Right hindlimb (tissue), 1 donor: ENCODE results near the gene OSTC.

Experiments used
- DNase-seq: peaks from one replicate; pipeline ENCODE4 v3.0.0-alpha.2; 2018

The OSTC gene

GRCh38 chr4:108717386-108717785 lies 67.0 kb downstream of the OSTC start:
- no peak for DNase-seq
